ENCODE data around the gene LGALS1.

The LGALS1 gene

GRCh38 chr22:37633625-37634416, 41.6 kb upstream of the LGALS1 start:
- Histone ChIP-seq H3K4me1 (ENCODE audit: insufficient read depth, low read length) (peaks cover 27% of the 10 kb centered on the region), H3K27me3 (ENCODE audit: insufficient read depth, low read length) (no peaks in the 10 kb centered on the region), H2AFZ (ENCODE audit: low read depth, low read length) (no peak overlapping the region), H3K36me3 (ENCODE audit: insufficient read depth, low read length) (peaks cover 26% of the 10 kb centered on the region), H3K9me3 (ENCODE audit: low read length) (no peaks in the 10 kb centered on the region), H3K4me3 (ENCODE audit: low read length) (peak overlapping the region; percentile 1)

DNA sequence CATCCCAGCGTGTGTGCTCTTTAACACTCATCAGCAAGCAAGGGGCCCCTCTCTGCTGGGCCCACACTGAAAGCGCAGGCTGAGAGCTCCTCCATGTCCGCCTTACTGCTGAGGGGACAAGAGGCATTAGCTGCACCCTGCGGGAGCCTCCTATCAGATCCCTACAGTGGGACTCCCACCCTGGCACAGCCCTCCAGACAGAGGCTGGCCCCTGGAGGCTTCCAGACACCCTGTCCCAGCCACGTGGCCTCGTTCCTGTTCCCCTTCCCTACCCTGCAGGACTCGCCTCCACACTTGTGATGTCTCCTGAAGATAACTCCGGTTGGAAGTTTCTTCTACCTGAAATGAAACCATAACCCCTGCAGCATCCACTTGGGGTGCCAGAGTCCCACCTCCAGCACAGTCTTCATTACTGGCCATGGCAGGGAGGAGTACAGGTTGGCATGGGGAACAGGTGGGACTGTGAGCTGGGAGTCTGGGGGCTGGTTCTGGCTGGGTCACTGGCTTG, 41.0 kb upstream of the LGALS1 start:
- H2AFZ ChIP-seq (ENCODE audit: low read depth, low read length), result no peak overlapping the region
- H3K36me3 ChIP-seq (ENCODE audit: insufficient read depth, low read length), result peaks cover 20% of the 10 kb centered on the region
- H3K4me1 ChIP-seq (ENCODE audit: insufficient read depth, low read length), result peaks cover 31% of the 10 kb centered on the region
- no peaks in the 10 kb centered on the region for H3K27me3 ChIP-seq (ENCODE audit: insufficient read depth, low read length)
- no peaks in the 10 kb centered on the region for H3K9me3 ChIP-seq (ENCODE audit: low read length)
- no peak overlapping the region for H3K4me3 ChIP-seq (ENCODE audit: low read length)

DNA sequence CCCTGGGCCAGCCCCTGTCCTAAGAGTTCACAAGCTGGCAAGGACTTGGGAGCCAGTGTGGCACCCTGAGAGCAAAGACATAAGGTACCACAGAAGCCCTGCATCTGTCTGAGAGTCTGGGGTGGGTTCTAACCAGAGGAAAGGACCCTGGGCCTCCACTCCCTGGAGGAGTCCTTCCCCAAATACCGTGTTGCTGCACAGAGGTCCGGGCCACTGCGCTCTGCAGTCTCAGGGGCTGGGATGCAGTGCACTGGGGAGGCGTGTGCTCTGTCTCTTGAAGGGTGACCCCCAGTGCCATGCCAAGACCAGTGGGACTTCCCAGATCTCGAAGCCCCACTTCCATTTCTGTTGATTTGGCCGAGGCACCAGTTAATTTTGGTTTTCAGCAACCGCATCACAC, 40.3 kb upstream of the LGALS1 start:
- Histone ChIP-seq H3K4me1 (ENCODE audit: insufficient read depth, low read length) (peaks cover 34% of the 10 kb centered on the region), H3K9me3 (ENCODE audit: low read length) (no peaks in the 10 kb centered on the region), H3K4me3 (ENCODE audit: low read length) (no peak overlapping the region), H2AFZ (ENCODE audit: low read depth, low read length) (no peak overlapping the region), H3K27me3 (ENCODE audit: insufficient read depth, low read length) (no peaks in the 10 kb centered on the region), H3K36me3 (ENCODE audit: insufficient read depth, low read length) (peaks cover 16% of the 10 kb centered on the region)

DNA sequence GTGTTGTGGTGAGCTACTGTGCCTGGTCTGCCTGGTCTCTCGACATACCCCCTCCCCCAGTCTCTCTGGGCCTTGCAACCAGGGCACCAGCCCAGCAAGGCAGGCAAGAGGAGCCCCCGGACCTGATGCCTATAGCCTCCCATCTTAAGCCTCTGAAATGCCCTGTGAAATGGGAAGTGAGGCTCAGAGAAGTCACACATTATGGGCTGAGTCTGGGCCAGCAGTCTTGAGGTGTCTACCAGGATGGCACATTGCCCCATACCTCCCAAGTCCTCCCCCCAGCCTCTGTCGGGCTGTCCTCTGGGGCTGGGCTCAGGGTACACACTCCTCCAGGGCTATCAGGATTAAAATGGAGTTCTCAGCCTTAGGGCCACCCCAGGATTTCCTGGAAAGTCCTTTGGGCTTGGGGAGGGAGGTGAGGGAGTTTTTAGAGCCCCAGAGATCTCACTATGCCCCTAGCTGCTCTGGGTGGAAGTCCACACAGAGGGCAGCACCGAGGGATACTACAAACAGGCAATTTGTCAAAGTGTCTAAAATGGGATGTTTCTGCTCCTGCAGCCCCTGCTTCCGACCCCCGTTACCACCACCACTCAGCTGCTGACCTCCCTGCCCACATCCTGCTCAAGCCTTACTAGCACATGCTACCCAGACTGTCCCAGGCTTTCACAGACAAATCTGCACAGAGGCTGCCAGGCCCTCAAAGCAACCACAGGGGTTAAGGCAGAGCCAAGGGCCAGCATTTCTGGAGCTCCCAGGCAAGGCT, 39.1 kb upstream of the LGALS1 start:
- Histone ChIP-seq H2AFZ (ENCODE audit: low read depth, low read length) (no peak overlapping the region), H3K27me3 (ENCODE audit: insufficient read depth, low read length) (no peaks in the 10 kb centered on the region), H3K4me1 (ENCODE audit: insufficient read depth, low read length) (peaks cover 41% of the 10 kb centered on the region), H3K9me3 (ENCODE audit: low read length) (no peaks in the 10 kb centered on the region), H3K36me3 (ENCODE audit: insufficient read depth, low read length) (peaks cover 8% of the 10 kb centered on the region), H3K4me3 (ENCODE audit: low read length) (no peak overlapping the region)

GRCh38 chr22:37636949-37637273, 38.5 kb upstream of the LGALS1 start:
- Histone ChIP-seq H3K4me1 (ENCODE audit: insufficient read depth, low read length) (peaks cover 41% of the 10 kb centered on the region), H3K36me3 (ENCODE audit: insufficient read depth, low read length) (peaks cover 7% of the 10 kb centered on the region), H3K4me3 (ENCODE audit: low read length) (no peak overlapping the region), H3K9me3 (ENCODE audit: low read length) (no peaks in the 10 kb centered on the region), H2AFZ (ENCODE audit: low read depth, low read length) (no peak overlapping the region), H3K27me3 (ENCODE audit: insufficient read depth, low read length) (no peaks in the 10 kb centered on the region)

DNA sequence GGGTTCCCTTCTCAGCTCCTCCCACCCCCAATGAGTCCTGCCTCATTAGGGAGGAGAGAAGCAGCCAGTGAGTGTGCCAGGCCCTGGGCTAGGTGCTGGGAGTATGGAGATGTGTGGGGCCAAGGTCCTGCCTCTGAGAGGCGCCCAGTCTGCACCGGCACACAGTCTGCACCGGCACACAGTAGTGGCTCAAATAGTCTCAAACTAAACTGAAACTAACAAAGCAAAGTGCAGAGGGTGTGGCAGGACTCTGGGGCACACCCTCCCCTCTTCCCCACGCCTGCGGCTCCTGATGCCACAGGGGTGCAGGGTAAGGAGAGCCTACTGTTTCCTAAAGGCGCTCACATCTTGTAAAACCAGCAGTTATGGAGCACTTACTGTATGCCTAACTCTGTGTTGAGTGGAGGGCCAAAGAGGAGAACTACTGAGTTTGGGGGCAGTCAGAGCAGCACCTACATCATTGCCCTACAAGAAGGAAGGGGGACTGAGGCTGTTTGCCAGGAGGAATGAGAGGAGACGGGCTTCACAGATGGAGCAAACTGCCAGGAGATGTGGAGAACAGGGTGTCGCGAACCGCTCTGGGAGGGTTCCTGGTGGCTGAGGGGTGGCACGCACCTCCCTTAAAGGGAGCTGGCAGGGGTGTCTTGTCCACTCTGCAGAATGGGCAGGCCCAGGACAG, 36.9 kb upstream of the LGALS1 start:
- Histone ChIP-seq H3K4me1 (ENCODE audit: insufficient read depth, low read length) (peaks cover 30% of the 10 kb centered on the region), H3K4me3 (ENCODE audit: low read length) (no peak overlapping the region), H2AFZ (ENCODE audit: low read depth, low read length) (no peak overlapping the region), H3K9me3 (ENCODE audit: low read length) (no peaks in the 10 kb centered on the region), H3K27me3 (ENCODE audit: insufficient read depth, low read length) (no peaks in the 10 kb centered on the region), H3K36me3 (ENCODE audit: insufficient read depth, low read length) (no peaks in the 10 kb centered on the region)

GRCh38 chr22:37639070-37639760, 36.2 kb upstream of the LGALS1 start, which contains the start of gene SH3BP1:
TSS of gene SH3BP1 (plus strand) at chr22:37639669. CDS start at chr22:37639788, 119 bp downstream.
- Histone ChIP-seq H3K4me3 (ENCODE audit: low read length) (peak within 1 kb of the TSS; percentile 41), H3K4me1 (ENCODE audit: insufficient read depth, low read length) (peaks cover 23% of the 10 kb centered on the region), H3K27me3 (ENCODE audit: insufficient read depth, low read length) (no peaks in the 10 kb centered on the region), H3K9me3 (ENCODE audit: low read length) (no peaks in the 10 kb centered on the region), H2AFZ (ENCODE audit: low read depth, low read length) (peak within 1 kb of the TSS; percentile 66), H3K36me3 (ENCODE audit: insufficient read depth, low read length) (no peaks in the 10 kb centered on the region)

DNA sequence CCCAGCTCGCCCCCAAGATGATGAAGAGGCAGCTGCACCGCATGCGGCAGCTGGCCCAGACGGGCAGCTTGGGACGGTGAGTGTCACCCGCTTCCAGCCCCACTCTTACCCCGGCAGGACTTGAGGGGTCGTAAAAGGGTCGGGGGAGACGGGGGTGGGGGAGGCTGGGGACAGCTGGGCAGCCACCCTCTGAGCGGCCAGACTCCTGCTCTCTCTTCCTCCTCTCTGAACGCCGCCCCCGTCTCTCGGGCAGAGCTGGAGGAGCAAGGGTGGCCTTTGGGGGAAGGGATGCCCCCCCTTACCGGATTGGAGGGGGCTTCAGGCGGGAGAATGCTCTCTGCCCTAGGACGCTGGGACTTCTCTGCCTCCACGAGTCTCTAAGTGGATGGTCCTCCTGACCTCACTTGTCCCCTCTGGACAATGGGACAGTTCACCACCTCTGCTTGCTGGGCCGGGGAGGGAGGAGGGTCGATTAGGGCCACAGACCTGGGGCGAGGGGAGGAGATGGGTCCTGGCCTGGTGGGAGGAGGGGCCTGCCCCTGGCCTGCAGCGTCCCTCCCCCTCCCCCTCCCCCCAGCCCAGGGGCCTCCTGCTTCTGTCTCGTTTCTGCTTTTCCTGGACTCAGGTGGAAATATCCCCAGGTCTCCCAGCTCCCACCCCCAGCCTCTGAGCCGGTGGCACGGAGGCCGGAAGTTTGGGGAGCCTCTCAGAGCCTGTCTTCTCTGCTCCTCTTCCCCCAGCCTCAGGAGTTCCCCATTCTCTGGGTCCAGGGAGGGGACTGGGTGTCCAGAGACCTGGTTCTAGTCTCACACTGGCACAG, 35.5 kb upstream of the LGALS1 start:
- H3K4me1 ChIP-seq (ENCODE audit: insufficient read depth, low read length), result peaks cover 16% of the 10 kb centered on the region
- no peaks in the 10 kb centered on the region for H3K27me3 ChIP-seq (ENCODE audit: insufficient read depth, low read length)
- H3K4me3 ChIP-seq (ENCODE audit: low read length), result peak overlapping the region; percentile 41
- H3K9me3 ChIP-seq (ENCODE audit: low read length), result no peaks in the 10 kb centered on the region
- peak overlapping the region; percentile 66 for H2AFZ ChIP-seq (ENCODE audit: low read depth, low read length)
- no peaks in the 10 kb centered on the region for H3K36me3 ChIP-seq (ENCODE audit: insufficient read depth, low read length)

- peak overlapping the region; percentile 1 for H3K4me3 ChIP-seq (ENCODE audit: low read length)
- H2AFZ ChIP-seq (ENCODE audit: low read depth, low read length), result no peak overlapping the region
- no peaks in the 10 kb centered on the region for H3K27me3 ChIP-seq (ENCODE audit: insufficient read depth, low read length)
- H3K9me3 ChIP-seq (ENCODE audit: low read length), result no peaks in the 10 kb centered on the region
- H3K4me1 ChIP-seq (ENCODE audit: insufficient read depth, low read length), result peaks cover 16% of the 10 kb centered on the region
- H3K36me3 ChIP-seq (ENCODE audit: insufficient read depth, low read length), result no peaks in the 10 kb centered on the region
Measured at GRCh38 chr22:37640591-37641560, 34.6 kb upstream of the LGALS1 start.

- no peak overlapping the region for H2AFZ ChIP-seq (ENCODE audit: low read depth, low read length)
- no peaks in the 10 kb centered on the region for H3K9me3 ChIP-seq (ENCODE audit: low read length)
- H3K27me3 ChIP-seq (ENCODE audit: insufficient read depth, low read length), result no peaks in the 10 kb centered on the region
- no peaks in the 10 kb centered on the region for H3K36me3 ChIP-seq (ENCODE audit: insufficient read depth, low read length)
- no peak overlapping the region for H3K4me3 ChIP-seq (ENCODE audit: low read length)
- H3K4me1 ChIP-seq (ENCODE audit: insufficient read depth, low read length), result peaks cover 14% of the 10 kb centered on the region
Measured at GRCh38 chr22:37641561-37641949, 33.9 kb upstream of the LGALS1 start.

GRCh38 chr22:37643225-37643847, 32.1 kb upstream of the LGALS1 start:
- H3K4me3 ChIP-seq (ENCODE audit: low read length), result no peak overlapping the region
- H3K9me3 ChIP-seq (ENCODE audit: low read length), result no peaks in the 10 kb centered on the region
- H3K4me1 ChIP-seq (ENCODE audit: insufficient read depth, low read length), result peaks cover 14% of the 10 kb centered on the region
- H3K27me3 ChIP-seq (ENCODE audit: insufficient read depth, low read length), result no peaks in the 10 kb centered on the region
- no peak overlapping the region for H2AFZ ChIP-seq (ENCODE audit: low read depth, low read length)
- H3K36me3 ChIP-seq (ENCODE audit: insufficient read depth, low read length), result no peaks in the 10 kb centered on the region
